OCI-LY7 (cell line): Measurements from ENCODE around the gene CCR3. TPM values are rescaled to one million over a fixed set of nuclear protein-coding genes. Genes with fewer than 3 reads are reported as not detected.

Experiments
- BruUV-seq: library from RNA; stranded (reverse); fragments of 400-500 nt; replicated peaks from 2 replicates; lab custom pipeline; 2021; lab: Mats Ljungman, UMichigan
- CTCF ChIA-PET: fragments of 300-600 bp; sonication (Branson Sonifier 250); formaldehyde crosslinking; loops from one replicate; lab custom pipeline; 2022; ENCODE audit warnings: antibody characterized with exemption; ENCODE audit not compliant: unreplicated experiment; lab: Charles Lee
- POLR2A ChIA-PET: fragments of 300-600 bp; sonication (Branson Sonifier 250); formaldehyde crosslinking; loops from one replicate; lab custom pipeline; 2022; ENCODE audit warnings: antibody characterized with exemption; lab: Charles Lee
- DNase-seq: peaks from one replicate; pipeline ENCODE4 v3.0.0-alpha.2; 2015; ENCODE audit warnings: low spot score
- H2AFZ ChIP-seq: fragments of 200-600 bp; sonication (generic), shearing (Covaris generic); 2 replicates; pipeline ENCODE4 v1.6.1; 2014; ENCODE audit warnings: mild to moderate bottlenecking, antibody characterized with exemption, low read length, moderate library complexity
- H3K27ac ChIP-seq: fragments of 200-600 bp; sonication (generic); 2 replicates; pipeline ENCODE4 v1.5.1; 2014; ENCODE audit warnings: mixed run types, low read depth, mild to moderate bottlenecking, moderate library complexity, low read length, inconsistent platforms; ENCODE audit not compliant: poor library complexity, severe bottlenecking
- H3K36me3 ChIP-seq: fragments of 200-600 bp; sonication (generic); 2 replicates; pipeline ENCODE4 v1.6.1; 2014; ENCODE audit warnings: mild to moderate bottlenecking, antibody characterized with exemption, low read length, moderate library complexity, mixed read lengths; ENCODE audit not compliant: insufficient read depth
- H3K4me1 ChIP-seq: fragments of 200-600 bp; sonication (generic); 2 replicates; pipeline ENCODE4 v1.5.1; 2014; ENCODE audit warnings: mild to moderate bottlenecking, low read length; ENCODE audit not compliant: insufficient read depth, poor library complexity, severe bottlenecking
- H3K4me2 ChIP-seq: fragments of 200-600 bp; sonication (generic); 2 replicates; pipeline ENCODE4 v1.6.1; 2014; ENCODE audit warnings: mild to moderate bottlenecking, low read length
- H3K4me3 ChIP-seq: fragments of 200-600 bp; sonication (generic); 2 replicates; pipeline ENCODE4 v1.5.1; 2014; ENCODE audit warnings: mild to moderate bottlenecking, low read depth, low read length; ENCODE audit not compliant: poor library complexity, severe bottlenecking
- H3K79me2 ChIP-seq: fragments of 200-600 bp; sonication (generic); 2 replicates; pipeline ENCODE4 v1.6.1; 2016; ENCODE audit warnings: low read depth, mild to moderate bottlenecking, low read length, moderate library complexity, mixed read lengths; ENCODE audit not compliant: insufficient read depth
- H3K9me2 ChIP-seq: fragments of 200-600 bp; sonication (generic); 2 replicates; pipeline ENCODE4 v1.6.1; 2016; ENCODE audit warnings: mild to moderate bottlenecking, low read length, mixed read lengths; ENCODE audit not compliant: insufficient read depth
- H3K9me3 ChIP-seq: fragments of 200-600 bp; sonication (generic); 2 replicates; pipeline ENCODE4 v1.6.1; 2014; ENCODE audit warnings: mild to moderate bottlenecking, mixed run types, low read length, mixed read lengths
- H4K20me1 ChIP-seq: fragments of 200-600 bp; sonication (generic); 2 replicates; pipeline ENCODE4 v1.6.1; 2014; ENCODE audit warnings: mild to moderate bottlenecking, antibody characterized with exemption, low read length, moderate library complexity, mixed read lengths; ENCODE audit not compliant: insufficient read depth
- EZH2phosphoT487 ChIP-seq: fragments of 200-600 bp; sonication (generic); IDR thresholded peaks from 2 replicates; pipeline ENCODE4 v1.6.1; 2018; ENCODE audit warnings: low read depth, borderline replicate concordance, mild to moderate bottlenecking, mixed run types, antibody characterized with exemption, low read length, moderate library complexity, mixed read lengths
- intact Hi-C: fragments of 100-400 bp; cut with micrococcal nuclease; formaldehyde crosslinking; loops from one replicate; pipeline ENCODE4 v1.10.0; 2022; ENCODE audit not compliant: unreplicated experiment
- total RNA-seq, 2 experiments: library from RNA; depleted of rRNA in 1 of 2; stranded (reverse); fragments of >200 nt in 1 of 2; shearing (Covaris generic) in 1 of 2; gene quantifications; 2 replicates each; pipeline ENCODE4 v1.2.3, GENCODE V29; 2014 to 2022
- TF ChIP-seq, protein P1 (sequence below): fragments of 200-600 bp; sonication (generic); conservative IDR thresholded peaks from 2 replicates; pipeline ENCODE4 v1.5.1; 2014; ENCODE audit warnings: mild to moderate bottlenecking, antibody characterized with exemption, low read length, moderate library complexity, mixed read lengths

CCR3 gene
- total RNA-seq, 2 experiments from 2014 or later: not detected

GRCh38 chr3:46293991-46294833, 52.0 kb downstream of the CCR3 start:
- H3K4me3 ChIP-seq: no peak overlapping the region
- no peak for DNase-seq
- no peaks in the 10 kb centered on the region for H3K9me2 ChIP-seq
- H4K20me1 ChIP-seq: no peaks in the 10 kb centered on the region
- H3K9me3 ChIP-seq: no peaks in the 10 kb centered on the region
- no peak overlapping the region for H2AFZ ChIP-seq
- POLR2A ChIA-PET: interaction anchor here (0.9 to 1.0 kb wide), 2 partner anchors 75 to 89 kb away, joined by 3 read pairs; no protein-coding TSS in a partner anchor
- no peak overlapping the region for H3K27ac ChIP-seq
- no peaks in the 10 kb centered on the region for H3K79me2 ChIP-seq
- H3K4me2 ChIP-seq: no peak overlapping the region
- CTCF ChIA-PET: no interaction called here
- no TSS peak for BruUV-seq
- TF ChIP-seq, protein P1, sequence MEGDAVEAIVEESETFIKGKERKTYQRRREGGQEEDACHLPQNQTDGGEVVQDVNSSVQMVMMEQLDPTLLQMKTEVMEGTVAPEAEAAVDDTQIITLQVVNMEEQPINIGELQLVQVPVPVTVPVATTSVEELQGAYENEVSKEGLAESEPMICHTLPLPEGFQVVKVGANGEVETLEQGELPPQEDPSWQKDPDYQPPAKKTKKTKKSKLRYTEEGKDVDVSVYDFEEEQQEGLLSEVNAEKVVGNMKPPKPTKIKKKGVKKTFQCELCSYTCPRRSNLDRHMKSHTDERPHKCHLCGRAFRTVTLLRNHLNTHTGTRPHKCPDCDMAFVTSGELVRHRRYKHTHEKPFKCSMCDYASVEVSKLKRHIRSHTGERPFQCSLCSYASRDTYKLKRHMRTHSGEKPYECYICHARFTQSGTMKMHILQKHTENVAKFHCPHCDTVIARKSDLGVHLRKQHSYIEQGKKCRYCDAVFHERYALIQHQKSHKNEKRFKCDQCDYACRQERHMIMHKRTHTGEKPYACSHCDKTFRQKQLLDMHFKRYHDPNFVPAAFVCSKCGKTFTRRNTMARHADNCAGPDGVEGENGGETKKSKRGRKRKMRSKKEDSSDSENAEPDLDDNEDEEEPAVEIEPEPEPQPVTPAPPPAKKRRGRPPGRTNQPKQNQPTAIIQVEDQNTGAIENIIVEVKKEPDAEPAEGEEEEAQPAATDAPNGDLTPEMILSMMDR: no peak
- no peak for TF ChIP-seq EZH2phosphoT487
- H3K36me3 ChIP-seq: no peaks in the 10 kb centered on the region
- H3K4me1 ChIP-seq: no peaks in the 10 kb centered on the region
- intact Hi-C loops: no loop called here

DNA sequence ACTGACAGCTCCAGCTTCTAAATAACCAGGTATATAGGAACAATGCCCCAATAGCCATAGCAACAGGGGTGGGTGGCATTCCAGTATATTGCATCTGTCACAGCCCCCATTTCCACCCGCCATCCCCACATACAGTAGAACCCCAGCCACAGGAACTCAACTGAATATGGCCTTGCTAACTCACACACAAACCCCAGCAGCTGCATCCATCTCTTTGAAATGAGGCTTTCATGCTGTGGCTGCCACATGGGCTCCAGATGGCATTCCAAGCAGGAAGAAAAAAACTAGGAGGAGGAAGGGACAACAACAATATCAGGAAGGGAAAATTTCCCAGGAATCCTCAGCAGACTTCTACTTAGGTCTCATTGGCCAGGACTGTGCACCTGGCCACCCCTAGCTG, 54.6 kb downstream of the CCR3 start:
- CTCF ChIA-PET: no interaction called here
- Histone ChIP-seq H3K9me3 (no peaks in the 10 kb centered on the region), H4K20me1 (no peaks in the 10 kb centered on the region), H3K9me2 (no peaks in the 10 kb centered on the region), H3K4me1 (no peaks in the 10 kb centered on the region), H3K36me3 (no peaks in the 10 kb centered on the region), H3K79me2 (no peaks in the 10 kb centered on the region), H3K4me2 (no peak overlapping the region), H3K4me3 (no peak overlapping the region), H2AFZ (no peak overlapping the region), H3K27ac (no peak overlapping the region)
- TF ChIP-seq, protein P1: no peak
- TF ChIP-seq EZH2phosphoT487: no peak
- no TSS peak for BruUV-seq
- DNase-seq: no peak
- POLR2A ChIA-PET: no interaction called here
- intact Hi-C loops: no loop called here
